NB4 (cell line): ENCODE measurements around the gene HEXD.

Experiments
- CTCF ChIP-seq: IDR thresholded peaks from one replicate; pipeline ENCODE4 v1.5.1; 2012; ENCODE audit warnings: low read depth, low read length
- MAX ChIP-seq: IDR thresholded peaks from 2 replicates; pipeline ENCODE4 v1.6.1; 2011; ENCODE audit warnings: low read depth, low read length
- MYC ChIP-seq: IDR thresholded peaks from 2 replicates; pipeline ENCODE4 v1.6.1; 2011; ENCODE audit warnings: low read depth, low read length
- POLR2A ChIP-seq: IDR thresholded peaks from 2 replicates; pipeline ENCODE4 v1.6.1; 2011; ENCODE audit warnings: mild to moderate bottlenecking; ENCODE audit not compliant: insufficient read length; ENCODE audit errors: extremely low read depth

- TF ChIP-seq CTCF (no peak), POLR2A (peak; percentile 29), MAX (peak; percentile 39; the same call in 1 of the 2 replicates), MYC (no peak; the same call in 1 of the 2 replicates)
Observed at GRCh38 chr17:82400830-82401229, 17.3 kb upstream of the HEXD start.
